Right lobe of liver (tissue), 4 donors: ENCODE measurements around the gene PLK5.
A peak's percentile ranks its signal among the peaks of the same experiment; 100 is the strongest.

Source experiments
- POLR2A ChIP-seq: fragments of 450-650 bp; IDR thresholded peaks from one replicate; pipeline ENCODE4 v1.6.1; 2017; ENCODE audit warnings: antibody characterized with exemption, mild to moderate bottlenecking
- TF ChIP-seq, protein P1 (sequence below), 4 donors: fragments of 200-600 bp in 3 of 4; fragments of 450-650 bp in 1 of 4; IDR thresholded peaks; one replicate each; pipeline versions ENCODE4 v1.5.1 to v1.8.0; 2016 to 2022; ENCODE audit warnings: antibody characterized with exemption in 4 of 4, mild to moderate bottlenecking in 2 of 4
- donor health status: DM: no; HTN: no; CAD: no.
- donor health status: DM: no; HTN: no; CAD: no.
- donor health status: DM: no; HTN: yes; CAD: no.

GRCh38 chr19:1501200-1501595, 22.7 kb upstream of the PLK5 start:
- TF ChIP-seq, protein P1, sequence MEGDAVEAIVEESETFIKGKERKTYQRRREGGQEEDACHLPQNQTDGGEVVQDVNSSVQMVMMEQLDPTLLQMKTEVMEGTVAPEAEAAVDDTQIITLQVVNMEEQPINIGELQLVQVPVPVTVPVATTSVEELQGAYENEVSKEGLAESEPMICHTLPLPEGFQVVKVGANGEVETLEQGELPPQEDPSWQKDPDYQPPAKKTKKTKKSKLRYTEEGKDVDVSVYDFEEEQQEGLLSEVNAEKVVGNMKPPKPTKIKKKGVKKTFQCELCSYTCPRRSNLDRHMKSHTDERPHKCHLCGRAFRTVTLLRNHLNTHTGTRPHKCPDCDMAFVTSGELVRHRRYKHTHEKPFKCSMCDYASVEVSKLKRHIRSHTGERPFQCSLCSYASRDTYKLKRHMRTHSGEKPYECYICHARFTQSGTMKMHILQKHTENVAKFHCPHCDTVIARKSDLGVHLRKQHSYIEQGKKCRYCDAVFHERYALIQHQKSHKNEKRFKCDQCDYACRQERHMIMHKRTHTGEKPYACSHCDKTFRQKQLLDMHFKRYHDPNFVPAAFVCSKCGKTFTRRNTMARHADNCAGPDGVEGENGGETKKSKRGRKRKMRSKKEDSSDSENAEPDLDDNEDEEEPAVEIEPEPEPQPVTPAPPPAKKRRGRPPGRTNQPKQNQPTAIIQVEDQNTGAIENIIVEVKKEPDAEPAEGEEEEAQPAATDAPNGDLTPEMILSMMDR (IDR thresholded peaks at IDR 0.05), result no peak
- TF ChIP-seq POLR2A, result peak; percentile 53
